ENCODE measurements around the gene DBNL.
A peak's percentile ranks its signal among the peaks of the same experiment; 100 is the strongest.

The DBNL gene

GRCh38 chr7:44045226-44046014 is 918 bp downstream of the DBNL start:
- Histone ChIP-seq H2AFZ (ENCODE audit: low read depth, low read length) (no peak overlapping the region), H3K27me3 (ENCODE audit: low read depth, low read length) (no peaks in the 10 kb centered on the region), H3K36me3 (replicated peaks; ENCODE audit: low read depth, low read length) (peaks cover 23% of the 10 kb centered on the region), H3K4me2 (ENCODE audit: low read length) (peak overlapping the region; percentile 98), H3K27ac (ENCODE audit: low read length) (peak overlapping the region; percentile 74), H3K4me1 (ENCODE audit: low read length) (peaks cover 28% of the 10 kb centered on the region), H3K9me3 (ENCODE audit: insufficient read depth, low read length) (no peaks in the 10 kb centered on the region), H4K20me1 (ENCODE audit: insufficient read depth, low read length) (peaks cover 40% of the 10 kb centered on the region), H3K79me2 (ENCODE audit: low read length) (peaks cover 55% of the 10 kb centered on the region), H3K4me3 (ENCODE audit: low read length) (peak overlapping the region; percentile 94), H3K9ac (ENCODE audit: low read length) (peak overlapping the region; percentile 92)
- no peak for TF ChIP-seq EZH2phosphoT487 (IDR thresholded peaks at IDR 0.05; ENCODE audit: low read depth)
- TF ChIP-seq, protein P1, sequence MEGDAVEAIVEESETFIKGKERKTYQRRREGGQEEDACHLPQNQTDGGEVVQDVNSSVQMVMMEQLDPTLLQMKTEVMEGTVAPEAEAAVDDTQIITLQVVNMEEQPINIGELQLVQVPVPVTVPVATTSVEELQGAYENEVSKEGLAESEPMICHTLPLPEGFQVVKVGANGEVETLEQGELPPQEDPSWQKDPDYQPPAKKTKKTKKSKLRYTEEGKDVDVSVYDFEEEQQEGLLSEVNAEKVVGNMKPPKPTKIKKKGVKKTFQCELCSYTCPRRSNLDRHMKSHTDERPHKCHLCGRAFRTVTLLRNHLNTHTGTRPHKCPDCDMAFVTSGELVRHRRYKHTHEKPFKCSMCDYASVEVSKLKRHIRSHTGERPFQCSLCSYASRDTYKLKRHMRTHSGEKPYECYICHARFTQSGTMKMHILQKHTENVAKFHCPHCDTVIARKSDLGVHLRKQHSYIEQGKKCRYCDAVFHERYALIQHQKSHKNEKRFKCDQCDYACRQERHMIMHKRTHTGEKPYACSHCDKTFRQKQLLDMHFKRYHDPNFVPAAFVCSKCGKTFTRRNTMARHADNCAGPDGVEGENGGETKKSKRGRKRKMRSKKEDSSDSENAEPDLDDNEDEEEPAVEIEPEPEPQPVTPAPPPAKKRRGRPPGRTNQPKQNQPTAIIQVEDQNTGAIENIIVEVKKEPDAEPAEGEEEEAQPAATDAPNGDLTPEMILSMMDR (IDR thresholded peaks at IDR 0.05; ENCODE audit: low read depth, low read length), result no peak

DNA sequence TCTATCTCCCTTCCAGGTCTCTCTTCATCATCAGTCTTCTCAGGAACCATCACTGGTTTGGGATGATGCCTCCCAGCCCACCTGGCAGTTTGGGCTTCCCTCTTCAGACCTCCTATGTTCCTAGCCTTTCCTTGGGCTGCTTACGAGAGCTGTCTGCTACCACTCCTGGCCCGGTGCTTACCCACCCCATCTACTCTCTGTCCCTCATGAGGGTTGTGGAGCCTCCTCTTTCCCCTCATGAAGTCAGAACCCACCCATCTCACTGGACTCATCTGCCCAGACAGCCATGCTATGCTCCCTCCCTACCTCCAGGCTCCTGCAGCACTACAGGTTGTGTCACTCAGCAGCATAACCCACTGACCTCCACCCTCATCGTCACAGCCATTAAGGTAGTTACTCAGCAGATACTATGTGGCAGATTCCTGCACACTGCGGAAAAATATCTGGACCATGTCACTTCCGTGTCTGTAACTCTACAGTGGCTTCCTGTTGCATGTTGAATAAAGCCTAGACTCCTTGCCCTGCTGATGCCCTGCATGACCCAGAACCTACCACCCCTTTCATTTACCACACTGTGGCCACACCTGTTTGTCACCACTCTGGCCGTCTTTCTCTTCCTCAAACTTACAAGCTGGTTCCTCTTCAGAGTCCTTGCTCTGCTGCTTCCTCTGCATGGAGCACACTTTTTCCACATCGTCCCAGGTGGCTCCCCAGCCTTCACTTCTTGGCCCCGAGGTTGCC is 2.0 kb downstream of the DBNL start:
- Histone ChIP-seq H2AFZ (ENCODE audit: low read depth, low read length) (no peak overlapping the region), H3K9me3 (ENCODE audit: insufficient read depth, low read length) (no peaks in the 10 kb centered on the region), H3K4me2 (ENCODE audit: low read length) (peak overlapping the region; percentile 98), H3K4me1 (ENCODE audit: low read length) (peaks cover 28% of the 10 kb centered on the region), H3K79me2 (ENCODE audit: low read length) (peaks cover 55% of the 10 kb centered on the region), H3K27me3 (ENCODE audit: low read depth, low read length) (no peaks in the 10 kb centered on the region), H3K36me3 (replicated peaks; ENCODE audit: low read depth, low read length) (peaks cover 32% of the 10 kb centered on the region), H3K4me3 (ENCODE audit: low read length) (peak overlapping the region; percentile 94), H3K9ac (ENCODE audit: low read length) (peak overlapping the region; percentile 92), H3K27ac (ENCODE audit: low read length) (peak overlapping the region; percentile 74), H4K20me1 (ENCODE audit: insufficient read depth, low read length) (peaks cover 42% of the 10 kb centered on the region)
- no peak for TF ChIP-seq EZH2phosphoT487 (IDR thresholded peaks at IDR 0.05; ENCODE audit: low read depth)
- TF ChIP-seq, protein P1 (IDR thresholded peaks at IDR 0.05; ENCODE audit: low read depth, low read length), result no peak

- Histone ChIP-seq H3K9me3 (ENCODE audit: insufficient read depth, low read length) (no peaks in the 10 kb centered on the region), H3K4me1 (ENCODE audit: low read length) (peaks cover 28% of the 10 kb centered on the region), H3K4me3 (ENCODE audit: low read length) (no peak overlapping the region), H3K36me3 (replicated peaks; ENCODE audit: low read depth, low read length) (peaks cover 44% of the 10 kb centered on the region), H3K4me2 (ENCODE audit: low read length) (no peak overlapping the region), H4K20me1 (ENCODE audit: insufficient read depth, low read length) (peaks cover 42% of the 10 kb centered on the region), H3K79me2 (ENCODE audit: low read length) (peaks cover 58% of the 10 kb centered on the region), H3K9ac (ENCODE audit: low read length) (no peak overlapping the region), H2AFZ (ENCODE audit: low read depth, low read length) (no peak overlapping the region), H3K27me3 (ENCODE audit: low read depth, low read length) (no peaks in the 10 kb centered on the region), H3K27ac (ENCODE audit: low read length) (no peak overlapping the region)
- TF ChIP-seq, protein P1 (IDR thresholded peaks at IDR 0.05; ENCODE audit: low read depth, low read length), result no peak
Observed at GRCh38 chr7:44048031-44048795, 3.7 kb downstream of the DBNL start.

All from OCI-LY3 (cell line).